A673 (cell line): ENCODE measurements around the gene P2RY14.

Experiments used
- EZH2 ChIP-seq: fragments of 200-600 bp; sonication (generic); IDR thresholded peaks from 2 replicates; pipeline ENCODE4 v1.6.1; 2017; ENCODE audit warnings: borderline replicate concordance, low read depth, mild to moderate bottlenecking, mixed read lengths, antibody characterized with exemption, low read length; ENCODE audit not compliant: poor library complexity, severe bottlenecking
- TF ChIP-seq, protein P1 (sequence below): fragments of 300-800, 200-600 bp; sonication (generic); conservative IDR thresholded peaks from 2 replicates; pipeline ENCODE4 v1.5.1; 2017; ENCODE audit warnings: low read depth, mild to moderate bottlenecking, antibody characterized with exemption, low read length, moderate library complexity, mixed read lengths

DNA sequence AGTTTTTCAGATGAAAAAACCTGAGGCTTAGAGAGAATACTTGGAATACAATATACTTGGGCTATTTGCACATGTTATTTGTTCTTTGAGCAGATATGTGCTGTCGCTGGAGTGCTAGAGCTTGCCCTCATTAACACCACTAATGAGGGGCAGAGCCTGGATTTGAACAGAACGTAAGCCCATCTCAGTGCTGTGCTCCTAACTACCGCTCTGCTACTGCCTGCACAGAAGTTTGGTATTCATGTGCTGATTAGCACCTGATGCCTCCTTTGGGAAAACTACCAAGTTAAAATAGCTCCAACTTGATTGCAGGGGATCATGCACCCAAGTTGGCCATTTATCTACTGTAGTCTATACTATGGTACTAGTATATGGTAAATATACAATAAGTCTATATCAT lies 34.6 kb upstream of the P2RY14 start:
- TF ChIP-seq, protein P1, sequence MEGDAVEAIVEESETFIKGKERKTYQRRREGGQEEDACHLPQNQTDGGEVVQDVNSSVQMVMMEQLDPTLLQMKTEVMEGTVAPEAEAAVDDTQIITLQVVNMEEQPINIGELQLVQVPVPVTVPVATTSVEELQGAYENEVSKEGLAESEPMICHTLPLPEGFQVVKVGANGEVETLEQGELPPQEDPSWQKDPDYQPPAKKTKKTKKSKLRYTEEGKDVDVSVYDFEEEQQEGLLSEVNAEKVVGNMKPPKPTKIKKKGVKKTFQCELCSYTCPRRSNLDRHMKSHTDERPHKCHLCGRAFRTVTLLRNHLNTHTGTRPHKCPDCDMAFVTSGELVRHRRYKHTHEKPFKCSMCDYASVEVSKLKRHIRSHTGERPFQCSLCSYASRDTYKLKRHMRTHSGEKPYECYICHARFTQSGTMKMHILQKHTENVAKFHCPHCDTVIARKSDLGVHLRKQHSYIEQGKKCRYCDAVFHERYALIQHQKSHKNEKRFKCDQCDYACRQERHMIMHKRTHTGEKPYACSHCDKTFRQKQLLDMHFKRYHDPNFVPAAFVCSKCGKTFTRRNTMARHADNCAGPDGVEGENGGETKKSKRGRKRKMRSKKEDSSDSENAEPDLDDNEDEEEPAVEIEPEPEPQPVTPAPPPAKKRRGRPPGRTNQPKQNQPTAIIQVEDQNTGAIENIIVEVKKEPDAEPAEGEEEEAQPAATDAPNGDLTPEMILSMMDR = no peak
- TF ChIP-seq EZH2 = no peak
